HepG2 (cell line): ENCODE measurements around the gene TMEM253. TPM values are rescaled to one million over a fixed set of nuclear protein-coding genes. Genes with fewer than 3 reads are reported as not detected.

Experiments used
- CSRNP2 ChIP-seq: sonication (generic); formaldehyde crosslinking; conservative IDR thresholded peaks from 2 replicates; pipeline ENCODE4 v1.8.0; 2022; ENCODE audit warnings: low read depth, missing genetic modification reagents
- MED8 ChIP-seq: sonication (generic); formaldehyde crosslinking; IDR thresholded peaks from 2 replicates; pipeline ENCODE4 v1.8.1; 2023; ENCODE audit warnings: mild to moderate bottlenecking, missing genetic modification reagents; ENCODE audit not compliant: insufficient replicate concordance
- NR2F1 ChIP-seq, 2 experiments: fragments of 450-650 bp in 1 of 2; formaldehyde crosslinking in 1 of 2; IDR thresholded peaks; 2 replicates each; pipeline versions ENCODE4 v1.5.0 to v1.6.1; 2016 to 2020; ENCODE audit warnings: mild to moderate bottlenecking in 1 of 2, missing compliant biosample characterization in 1 of 2, missing genetic modification reagents in 1 of 2, moderate library complexity in 1 of 2
- NR3C1 ChIP-seq: sonication (generic); formaldehyde crosslinking; IDR thresholded peaks from 2 replicates; pipeline ENCODE4 v1.4.0; 2020; ENCODE audit warnings: missing genetic modification reagents
- PITX1 ChIP-seq: sonication (generic); formaldehyde crosslinking; IDR thresholded peaks from 2 replicates; pipeline ENCODE4 v1.5.1; 2020; ENCODE audit warnings: mild to moderate bottlenecking, missing genetic modification reagents
- RARA ChIP-seq: IDR thresholded peaks from 2 replicates; pipeline ENCODE4 v1.6.1; 2016; ENCODE audit warnings: missing genetic modification reagents, missing compliant biosample characterization
- SRF ChIP-seq: IDR thresholded peaks from 2 replicates; pipeline ENCODE4 v1.6.1; 2011; ENCODE audit warnings: mild to moderate bottlenecking, low read depth, low read length, moderate library complexity
- ZBTB14 ChIP-seq: sonication (generic); formaldehyde crosslinking; IDR thresholded peaks from 2 replicates; pipeline ENCODE4 v1.4.0; 2020; ENCODE audit warnings: missing genetic modification reagents
- ZBTB2 ChIP-seq: sonication (generic); formaldehyde crosslinking; IDR thresholded peaks from 2 replicates; pipeline ENCODE4 v1.8.0; 2022; ENCODE audit warnings: low read depth, missing genetic modification reagents
- ZNF580 ChIP-seq: IDR thresholded peaks from 2 replicates; pipeline ENCODE4 v1.6.1; 2016; ENCODE audit warnings: low read depth, borderline replicate concordance
- ZNF589 ChIP-seq: sonication (generic); formaldehyde crosslinking; conservative IDR thresholded peaks from 2 replicates; pipeline ENCODE4 v1.8.0; 2022; ENCODE audit warnings: mild to moderate bottlenecking, moderate library complexity, missing genetic modification reagents
- ZSCAN21 ChIP-seq: sonication (generic); formaldehyde crosslinking; IDR thresholded peaks from 2 replicates; pipeline ENCODE4 v1.8.0; 2022; ENCODE audit warnings: mild to moderate bottlenecking, missing genetic modification reagents, moderate library complexity, borderline replicate concordance
- polyA plus RNA-seq, 8 experiments: library from polyadenylated mRNA; depleted of rRNA in 3 of 8; stranded (reverse) in 7 of 8; unstranded in 1 of 8; fragments of >200 nt; fragmentation: Illumina TruSeq in 4 of 8; extraction: Trizol in 4 of 8; gene quantifications; 2 replicates each; pipeline versions ENCODE4 v1.2.1 to v1.2.3, GENCODE V29; 2011 to 2016; ENCODE audit warnings: low read depth in 4 of 8, missing spikeins in 1 of 8, mixed read lengths in 1 of 8; ENCODE audit not compliant: insufficient read depth in 1 of 8
- total RNA-seq, 5 experiments: library from RNA; depleted of rRNA; stranded (reverse); fragments of >200 nt; fragmentation: Illumina TruSeq; extraction: Trizol; gene quantifications; 2 replicates each; pipeline ENCODE4 v1.2.3, GENCODE V29; 2016; ENCODE audit warnings: low read depth in 1 of 5
- TF ChIP-seq, protein P1 (sequence below): sonication (generic); formaldehyde crosslinking; IDR thresholded peaks from 2 replicates; pipeline ENCODE4 v1.4.0; 2020; ENCODE audit warnings: missing genetic modification reagents, borderline replicate concordance
- TF ChIP-seq, protein P2 (sequence below): sonication (generic); formaldehyde crosslinking; IDR thresholded peaks from 2 replicates; pipeline ENCODE4 v1.5.0; 2020; ENCODE audit warnings: missing genetic modification reagents
- TF ChIP-seq, protein P3 (sequence below): sonication (generic); formaldehyde crosslinking; IDR thresholded peaks from 2 replicates; pipeline ENCODE4 v1.5.0; 2020; ENCODE audit warnings: mild to moderate bottlenecking, missing genetic modification reagents

Gene TMEM253
- total and polyA plus RNA-seq, 2 of the 13 experiments (the other 11 are each of a cell fraction or from before 2014, with no cell fraction given), result 0.29 to 0.45 TPM

DNA sequence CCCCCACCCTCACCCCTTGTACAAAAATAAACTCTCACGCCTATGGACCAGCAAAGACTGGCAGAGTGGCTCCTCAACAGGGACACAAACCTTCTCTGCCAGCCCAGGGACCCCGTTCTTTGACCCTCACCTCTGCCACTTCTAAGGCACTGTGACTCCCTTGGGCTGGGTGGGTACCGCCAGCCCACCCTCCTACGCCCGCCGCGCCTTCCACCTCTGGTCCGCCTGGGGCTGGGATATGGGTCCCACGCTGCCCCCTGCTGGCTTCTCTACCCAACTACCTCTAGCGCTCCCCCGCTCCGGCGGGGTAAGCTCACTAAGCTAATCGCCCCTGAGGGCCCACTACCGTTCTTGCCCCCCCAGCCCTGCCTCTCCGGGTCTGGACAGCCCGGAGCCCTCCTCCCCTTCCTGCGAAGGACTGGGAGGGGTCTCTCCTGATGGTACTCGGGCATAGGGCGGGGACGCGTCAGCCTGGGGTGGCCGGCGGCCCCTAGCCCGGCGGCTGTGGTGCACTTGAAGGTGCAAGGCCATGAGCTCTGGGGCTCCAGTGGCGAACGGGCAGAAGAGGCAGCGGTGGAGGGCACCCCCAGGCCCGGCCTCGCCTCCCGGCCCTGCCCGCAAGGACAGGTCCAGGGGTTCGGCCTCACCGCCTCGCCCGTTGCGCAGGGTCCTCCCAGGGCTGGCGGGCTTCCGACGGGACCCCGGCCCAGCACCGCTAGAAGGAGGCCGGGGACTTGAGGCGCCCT is 10.5 kb upstream of the TMEM253 start (continued):
- TF ChIP-seq, protein P1, sequence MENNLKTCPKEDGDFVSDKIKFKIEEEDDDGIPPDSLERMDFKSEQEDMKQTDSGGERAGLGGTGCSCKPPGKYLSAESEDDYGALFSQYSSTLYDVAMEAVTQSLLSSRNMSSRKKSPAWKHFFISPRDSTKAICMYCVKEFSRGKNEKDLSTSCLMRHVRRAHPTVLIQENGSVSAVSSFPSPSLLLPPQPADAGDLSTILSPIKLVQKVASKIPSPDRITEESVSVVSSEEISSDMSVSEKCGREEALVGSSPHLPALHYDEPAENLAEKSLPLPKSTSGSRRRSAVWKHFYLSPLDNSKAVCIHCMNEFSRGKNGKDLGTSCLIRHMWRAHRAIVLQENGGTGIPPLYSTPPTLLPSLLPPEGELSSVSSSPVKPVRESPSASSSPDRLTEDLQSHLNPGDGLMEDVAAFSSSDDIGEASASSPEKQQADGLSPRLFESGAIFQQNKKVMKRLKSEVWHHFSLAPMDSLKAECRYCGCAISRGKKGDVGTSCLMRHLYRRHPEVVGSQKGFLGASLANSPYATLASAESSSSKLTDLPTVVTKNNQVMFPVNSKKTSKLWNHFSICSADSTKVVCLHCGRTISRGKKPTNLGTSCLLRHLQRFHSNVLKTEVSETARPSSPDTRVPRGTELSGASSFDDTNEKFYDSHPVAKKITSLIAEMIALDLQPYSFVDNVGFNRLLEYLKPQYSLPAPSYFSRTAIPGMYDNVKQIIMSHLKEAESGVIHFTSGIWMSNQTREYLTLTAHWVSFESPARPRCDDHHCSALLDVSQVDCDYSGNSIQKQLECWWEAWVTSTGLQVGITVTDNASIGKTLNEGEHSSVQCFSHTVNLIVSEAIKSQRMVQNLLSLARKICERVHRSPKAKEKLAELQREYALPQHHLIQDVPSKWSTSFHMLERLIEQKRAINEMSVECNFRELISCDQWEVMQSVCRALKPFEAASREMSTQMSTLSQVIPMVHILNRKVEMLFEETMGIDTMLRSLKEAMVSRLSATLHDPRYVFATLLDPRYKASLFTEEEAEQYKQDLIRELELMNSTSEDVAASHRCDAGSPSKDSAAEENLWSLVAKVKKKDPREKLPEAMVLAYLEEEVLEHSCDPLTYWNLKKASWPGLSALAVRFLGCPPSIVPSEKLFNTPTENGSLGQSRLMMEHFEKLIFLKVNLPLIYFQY (CRISPR knock-in tag), result no peak
- TF ChIP-seq RARA (CRISPR knock-in tag) (no peak), ZNF589 (CRISPR knock-in tag) (0 out of 2 replicates have a peak, but pooled peaks have one; percentile 38), CSRNP2 (CRISPR knock-in tag) (no peak), MED8 (no peak), NR3C1 (CRISPR knock-in tag) (no peak), ZNF580 (CRISPR knock-in tag) (peak; percentile 79; the same call in 1 of the 2 replicates), SRF (no peak), ZSCAN21 (CRISPR knock-in tag) (peak; percentile 56; the same call in 1 of the 2 replicates), NR2F1 (CRISPR knock-in tag; IDR thresholded peaks at IDR 0.05) (no peak), ZBTB2 (CRISPR knock-in tag) (peak; percentile 39; the same call in 1 of the 2 replicates), ZBTB14 (CRISPR knock-in tag) (no peak), PITX1 (CRISPR knock-in tag) (no peak)
- TF ChIP-seq, protein P2, sequence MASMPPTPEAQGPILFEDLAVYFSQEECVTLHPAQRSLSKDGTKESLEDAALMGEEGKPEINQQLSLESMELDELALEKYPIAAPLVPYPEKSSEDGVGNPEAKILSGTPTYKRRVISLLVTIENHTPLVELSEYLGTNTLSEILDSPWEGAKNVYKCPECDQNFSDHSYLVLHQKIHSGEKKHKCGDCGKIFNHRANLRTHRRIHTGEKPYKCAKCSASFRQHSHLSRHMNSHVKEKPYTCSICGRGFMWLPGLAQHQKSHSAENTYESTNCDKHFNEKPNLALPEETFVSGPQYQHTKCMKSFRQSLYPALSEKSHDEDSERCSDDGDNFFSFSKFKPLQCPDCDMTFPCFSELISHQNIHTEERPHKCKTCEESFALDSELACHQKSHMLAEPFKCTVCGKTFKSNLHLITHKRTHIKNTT (CRISPR knock-in tag), result no peak
- TF ChIP-seq, protein P3, sequence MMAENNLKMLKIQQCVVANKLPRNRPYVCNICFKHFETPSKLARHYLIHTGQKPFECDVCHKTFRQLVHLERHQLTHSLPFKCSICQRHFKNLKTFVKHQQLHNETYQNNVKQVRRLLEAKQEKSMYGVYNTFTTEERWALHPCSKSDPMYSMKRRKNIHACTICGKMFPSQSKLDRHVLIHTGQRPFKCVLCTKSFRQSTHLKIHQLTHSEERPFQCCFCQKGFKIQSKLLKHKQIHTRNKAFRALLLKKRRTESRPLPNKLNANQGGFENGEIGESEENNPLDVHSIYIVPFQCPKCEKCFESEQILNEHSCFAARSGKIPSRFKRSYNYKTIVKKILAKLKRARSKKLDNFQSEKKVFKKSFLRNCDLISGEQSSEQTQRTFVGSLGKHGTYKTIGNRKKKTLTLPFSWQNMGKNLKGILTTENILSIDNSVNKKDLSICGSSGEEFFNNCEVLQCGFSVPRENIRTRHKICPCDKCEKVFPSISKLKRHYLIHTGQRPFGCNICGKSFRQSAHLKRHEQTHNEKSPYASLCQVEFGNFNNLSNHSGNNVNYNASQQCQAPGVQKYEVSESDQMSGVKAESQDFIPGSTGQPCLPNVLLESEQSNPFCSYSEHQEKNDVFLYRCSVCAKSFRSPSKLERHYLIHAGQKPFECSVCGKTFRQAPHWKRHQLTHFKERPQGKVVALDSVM, result 0 out of 2 replicates have a peak, but pooled peaks have one; percentile 15
